ENCODE measurements around the gene ZBTB26. TPM values are rescaled to one million over a fixed set of nuclear protein-coding genes. Genes with fewer than 3 reads are reported as not detected.

The ZBTB26 gene
- polyA plus RNA-seq, 1 donor = 24.5 TPM

Other genes starting within 250 kb of the ZBTB26 start
- gene OR1L4, start 207.5 kb downstream of the ZBTB26 start, polyA plus RNA-seq (ENCODE audit: insufficient read length) = not detected
- not detected for gene OR1L6, start 189.2 kb downstream of the ZBTB26 start, polyA plus RNA-seq (ENCODE audit: insufficient read length)
- not detected for gene OR5C1, start 142.6 kb downstream of the ZBTB26 start, polyA plus RNA-seq (ENCODE audit: insufficient read length)
- not detected for gene OR1K1, start 131.4 kb downstream of the ZBTB26 start, polyA plus RNA-seq (ENCODE audit: insufficient read length)
- 33.8 TPM for gene PDCL, start 102.9 kb downstream of the ZBTB26 start, polyA plus RNA-seq (ENCODE audit: insufficient read length)
- gene RC3H2, start 26.2 kb downstream of the ZBTB26 start, polyA plus RNA-seq (ENCODE audit: insufficient read length) = 52.1 TPM
- gene ZBTB6, start 18.2 kb downstream of the ZBTB26 start, polyA plus RNA-seq (ENCODE audit: insufficient read length) = 15.1 TPM
- gene RABGAP1, start 9.5 kb upstream of the ZBTB26 start, polyA plus RNA-seq (ENCODE audit: insufficient read length) = 82.7 TPM
- 0.62 TPM for gene GPR21, start 102.2 kb upstream of the ZBTB26 start, polyA plus RNA-seq (ENCODE audit: insufficient read length)